Spleen (tissue), 11 donors: ENCODE results near the gene DACH1. TPM values are rescaled to one million over a fixed set of nuclear protein-coding genes. Genes with fewer than 3 reads are reported as not detected.

Experiments used
- DNase-seq: peaks from one replicate; pipeline ENCODE4 v3.0.0-alpha.2; 2020
- H3K27ac ChIP-seq, 8 donors: fragments of 200-600 bp; sonication (generic) in 7 of 8; 1 replicate in 4 of 8; 2 replicates in 4 of 8; pipeline versions ENCODE4 v1.5.0 to v1.8.0; 2016 to 2021; ENCODE audit warnings: inconsistent platforms in 4 of 8, mild to moderate bottlenecking in 4 of 8, moderate library complexity in 1 of 8
- H3K27me3 ChIP-seq, 7 donors: fragments of 200-600 bp; sonication (generic) in 6 of 7; replicated peaks in 1 of 7; 1 replicate in 4 of 7; 2 replicates in 3 of 7; pipeline versions ENCODE4 v1.5.0 to v1.8.0; 2016 to 2021; ENCODE audit warnings: inconsistent platforms in 3 of 7, mild to moderate bottlenecking in 1 of 7
- H3K36me3 ChIP-seq, 6 donors: fragments of 200-600 bp; sonication (generic) in 5 of 6; 1 replicate in 4 of 6; 2 replicates in 2 of 6; pipeline versions ENCODE4 v1.5.0 to v1.8.0; 2016 to 2021; ENCODE audit warnings: inconsistent platforms in 2 of 6
- H3K4me1 ChIP-seq, 6 donors: fragments of 200-600 bp; sonication (generic) in 5 of 6; 1 replicate in 3 of 6; 2 replicates in 3 of 6; pipeline versions ENCODE4 v1.5.0 to v1.8.0; 2016 to 2021; ENCODE audit warnings: inconsistent platforms in 3 of 6
- H3K4me3 ChIP-seq, 8 donors: fragments of 200-600 bp; sonication (generic) in 7 of 8; 1 replicate in 4 of 8; 2 replicates in 4 of 8; pipeline versions ENCODE4 v1.5.0 to v1.8.0; 2016 to 2021; ENCODE audit warnings: inconsistent platforms in 4 of 8, mild to moderate bottlenecking in 4 of 8, moderate library complexity in 2 of 8
- H3K9me3 ChIP-seq, 8 donors: fragments of 200-600 bp; sonication (generic) in 7 of 8; 1 replicate in 4 of 8; 2 replicates in 4 of 8; pipeline versions ENCODE4 v1.5.0 to v1.8.0; 2016 to 2021; ENCODE audit warnings: inconsistent platforms in 4 of 8
- POLR2A ChIP-seq, 3 donors: fragments of 450-650 bp; IDR thresholded peaks; one replicate each; pipeline ENCODE4 v1.5.1; 2017; ENCODE audit warnings: antibody characterized with exemption in 3 of 3, mild to moderate bottlenecking in 1 of 3
- POLR2AphosphoS5 ChIP-seq, 3 donors: sonication (generic); formaldehyde crosslinking; IDR thresholded peaks; one replicate each; pipeline ENCODE4 v1.5.1; 2017; ENCODE audit warnings: antibody characterized with exemption in 3 of 3
- WGBS, 5 donors: extraction: QIAGEN DNeasy Blood & Tissue Kit in 3 of 5; methylation state at CpG; one replicate each; pipeline versions ENCODE4 v1.1.5 to v1.1.7; 2013 to 2018; 5-methylcytosine and 5-hydroxymethylcytosine counted together
- intact Hi-C: fragments of 100-400 bp; cut with DNase I; formaldehyde crosslinking; loops from one replicate; pipeline ENCODE4 v1.15.0; 2023; ENCODE audit warnings: low total_unique reads
- polyA plus RNA-seq, 3 donors: library from polyadenylated mRNA; stranded (reverse); fragments of 200-250 nt; gene quantifications; one replicate each; pipeline ENCODE4 v1.2.1, GENCODE V29; 2013
- total RNA-seq, 7 donors: library from RNA; depleted of rRNA in 3 of 7; stranded (reverse); fragments of >200 nt in 3 of 7; fragmentation: NEBNext Ultra II Directional in 4 of 7; extraction: Animal tissue kit (Norgen Biotek cat#: 25700) in 4 of 7; gene quantifications; one replicate each; pipeline versions ENCODE4 v1.1.0 to v1.2.1, GENCODE V29; 2016 to 2021
- TF ChIP-seq, protein P1 (sequence below), 11 experiments: fragments of 200-600 bp in 7 of 11; fragments of 450-650 bp in 4 of 11; sonication (generic) in 4 of 11; IDR thresholded peaks in 8 of 11; conservative IDR thresholded peaks in 3 of 11; 1 replicate in 7 of 11; 2 replicates in 4 of 11; pipeline versions ENCODE4 v1.4.0 to v1.8.0; 2016 to 2021; ENCODE audit warnings: antibody characterized with exemption in 11 of 11, inconsistent platforms in 4 of 11, mild to moderate bottlenecking in 1 of 11
- donor health status: healthy with polysubstance abuse.
- donor health status: DM: no; HTN: no; CAD: no; lungs with moderate emphysema.
- donor health status: DM: no; HTN: no; CAD: no.
- donor health status: Bipolar disorder and iron deficiency.
- donor health status: healthy.
- donor health status: DM: no; HTN: no; CAD: no.
- donor health status: DM: yes; HTN: yes; CAD: no.

DACH1 gene
- total and polyA plus RNA-seq, 10 donors: 0.80 to 18.9 (median 11.4) TPM

DNA sequence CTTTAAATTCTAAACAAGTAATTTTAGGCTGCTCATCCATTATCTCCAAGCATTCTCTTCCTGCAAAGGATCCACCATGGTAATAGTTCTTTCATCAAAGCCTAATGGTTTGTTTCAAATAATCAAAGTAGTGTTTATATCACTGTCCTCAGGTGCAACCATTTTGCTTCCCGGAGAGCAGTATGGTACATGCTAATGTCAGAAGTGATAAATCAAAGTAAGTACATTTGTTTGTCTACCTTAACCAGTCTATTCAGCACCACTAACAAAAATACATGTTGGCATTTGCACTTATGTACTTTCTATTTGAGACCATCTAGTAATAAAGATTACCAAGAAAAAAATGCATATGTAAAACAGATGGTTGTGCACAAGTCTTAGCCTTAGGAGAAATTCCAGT lies 37.5 kb downstream of the DACH1 start:
- H3K36me3 ChIP-seq: no peaks in the 10 kb centered on the region
- intact Hi-C loops: no loop called here
- H3K4me1 ChIP-seq: peaks cover 0 to 25% (median 2%) of the 10 kb centered on the region in 6 donors
- 65 to 79% (median 76%) methylated on average over 1 of the region's 1 CpG for WGBS, 5 donors
- no peak for DNase-seq
- no peak overlapping the region for H3K27ac ChIP-seq
- TF ChIP-seq, protein P1, sequence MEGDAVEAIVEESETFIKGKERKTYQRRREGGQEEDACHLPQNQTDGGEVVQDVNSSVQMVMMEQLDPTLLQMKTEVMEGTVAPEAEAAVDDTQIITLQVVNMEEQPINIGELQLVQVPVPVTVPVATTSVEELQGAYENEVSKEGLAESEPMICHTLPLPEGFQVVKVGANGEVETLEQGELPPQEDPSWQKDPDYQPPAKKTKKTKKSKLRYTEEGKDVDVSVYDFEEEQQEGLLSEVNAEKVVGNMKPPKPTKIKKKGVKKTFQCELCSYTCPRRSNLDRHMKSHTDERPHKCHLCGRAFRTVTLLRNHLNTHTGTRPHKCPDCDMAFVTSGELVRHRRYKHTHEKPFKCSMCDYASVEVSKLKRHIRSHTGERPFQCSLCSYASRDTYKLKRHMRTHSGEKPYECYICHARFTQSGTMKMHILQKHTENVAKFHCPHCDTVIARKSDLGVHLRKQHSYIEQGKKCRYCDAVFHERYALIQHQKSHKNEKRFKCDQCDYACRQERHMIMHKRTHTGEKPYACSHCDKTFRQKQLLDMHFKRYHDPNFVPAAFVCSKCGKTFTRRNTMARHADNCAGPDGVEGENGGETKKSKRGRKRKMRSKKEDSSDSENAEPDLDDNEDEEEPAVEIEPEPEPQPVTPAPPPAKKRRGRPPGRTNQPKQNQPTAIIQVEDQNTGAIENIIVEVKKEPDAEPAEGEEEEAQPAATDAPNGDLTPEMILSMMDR (IDR thresholded peaks at IDR 0.05 in 8 of 11, conservative IDR thresholded peaks at IDR 0.05 in 3 of 11): no peak
- TF ChIP-seq POLR2A (IDR thresholded peaks at IDR 0.05) (no peak), POLR2AphosphoS5 (IDR thresholded peaks at IDR 0.05) (no peak)
- H3K9me3 ChIP-seq: no peaks in the 10 kb centered on the region
- H3K4me3 ChIP-seq: no peak overlapping the region
- H3K27me3 ChIP-seq: no peaks in the 10 kb centered on the region

- Histone ChIP-seq H3K4me1 (peaks cover 0 to 25% (median 2%) of the 10 kb centered on the region in 6 donors), H3K27me3 (no peaks in the 10 kb centered on the region), H3K36me3 (no peaks in the 10 kb centered on the region), H3K27ac (peak overlapping the region in 4 of 8 donors; percentile 14 to 57 (median 48)), H3K9me3 (no peaks in the 10 kb centered on the region), H3K4me3 (no peak overlapping the region)
- TF ChIP-seq, protein P1 (IDR thresholded peaks at IDR 0.05 in 8 of 11, conservative IDR thresholded peaks at IDR 0.05 in 3 of 11): no peak
- TF ChIP-seq POLR2AphosphoS5 (IDR thresholded peaks at IDR 0.05): no peak
- no peak for TF ChIP-seq POLR2A (IDR thresholded peaks at IDR 0.05)
- intact Hi-C loops: no loop called here
- no peak for DNase-seq
- 43 to 75% (median 65%) methylated on average over 2 of the region's 2 CpGs for WGBS, 5 donors
These were observed 38.4 kb downstream of the DACH1 start for GRCh38 chr13:71828564-71828963.

- no peak for DNase-seq
- intact Hi-C loops: no loop called here
- no peaks in the 10 kb centered on the region for H3K27me3 ChIP-seq
- TF ChIP-seq POLR2A (IDR thresholded peaks at IDR 0.05) (no peak), POLR2AphosphoS5 (IDR thresholded peaks at IDR 0.05) (no peak)
- TF ChIP-seq, protein P1 (IDR thresholded peaks at IDR 0.05 in 8 of 11, conservative IDR thresholded peaks at IDR 0.05 in 3 of 11): no peak
- H3K4me1 ChIP-seq: peaks cover 0 to 25% (median 2%) of the 10 kb centered on the region in 6 donors
- H3K27ac ChIP-seq: peak overlapping the region in 4 of 8 donors; percentile 14 to 57 (median 48)
- no peaks in the 10 kb centered on the region for H3K36me3 ChIP-seq
- H3K4me3 ChIP-seq: peak overlapping the region in 1 of 8 donors; percentile 8
- no peaks in the 10 kb centered on the region for H3K9me3 ChIP-seq
- 8 to 23% (median 12%) methylated on average over 6 of the region's 6 CpGs for WGBS, 5 donors
These were observed 38.9 kb downstream of the DACH1 start for GRCh38 chr13:71828117-71828516.

DNA sequence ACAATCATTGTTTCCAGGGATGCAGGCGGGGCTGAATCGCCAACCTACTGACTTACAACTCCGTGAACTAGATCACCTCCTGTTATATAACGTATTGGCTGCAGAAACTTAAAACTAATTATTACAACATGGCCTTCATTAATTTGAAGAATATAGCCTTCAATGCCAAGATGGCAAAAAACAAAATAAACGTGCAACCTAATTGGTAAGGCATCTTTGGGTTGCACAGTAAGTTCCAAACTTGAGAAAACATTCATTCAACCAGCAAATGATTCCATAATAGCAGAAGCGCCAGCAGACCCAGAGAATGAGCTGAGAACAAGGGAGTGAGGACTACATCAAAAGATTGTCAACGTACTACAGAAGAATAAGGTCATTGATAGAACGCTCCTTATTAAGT lies 39.8 kb downstream of the DACH1 start:
- intact Hi-C loops: no loop called here
- no peaks in the 10 kb centered on the region for H3K36me3 ChIP-seq
- no peak overlapping the region for H3K27ac ChIP-seq
- peaks cover 0 to 25% (median 2%) of the 10 kb centered on the region in 6 donors for H3K4me1 ChIP-seq
- no peaks in the 10 kb centered on the region for H3K9me3 ChIP-seq
- H3K27me3 ChIP-seq: no peaks in the 10 kb centered on the region
- no peak for DNase-seq
- H3K4me3 ChIP-seq: no peak overlapping the region
- WGBS, 5 donors: 81 to 91% (median 82%) methylated on average over 8 of the region's 8 CpGs
- TF ChIP-seq, protein P1 (IDR thresholded peaks at IDR 0.05 in 8 of 11, conservative IDR thresholded peaks at IDR 0.05 in 3 of 11): no peak
- TF ChIP-seq POLR2A (IDR thresholded peaks at IDR 0.05): no peak
- no peak for TF ChIP-seq POLR2AphosphoS5 (IDR thresholded peaks at IDR 0.05)
